ENCODE data around the gene FBXL13.
"Not testable (repeated sequence)": the region's sequence is repeated elsewhere in the genome, so short reads cannot be mapped to it uniquely, and the experiment has no call there.

GRCh38 chr7:103106703-103107070 lies 32.1 kb upstream of the FBXL13 start:
- TF ChIP-seq ZNF331 (CRISPR knock-in tag; IDR thresholded peaks at IDR 0.05; ENCODE audit: low read depth) = not testable (repeated sequence)
- TF ChIP-seq, protein P1, sequence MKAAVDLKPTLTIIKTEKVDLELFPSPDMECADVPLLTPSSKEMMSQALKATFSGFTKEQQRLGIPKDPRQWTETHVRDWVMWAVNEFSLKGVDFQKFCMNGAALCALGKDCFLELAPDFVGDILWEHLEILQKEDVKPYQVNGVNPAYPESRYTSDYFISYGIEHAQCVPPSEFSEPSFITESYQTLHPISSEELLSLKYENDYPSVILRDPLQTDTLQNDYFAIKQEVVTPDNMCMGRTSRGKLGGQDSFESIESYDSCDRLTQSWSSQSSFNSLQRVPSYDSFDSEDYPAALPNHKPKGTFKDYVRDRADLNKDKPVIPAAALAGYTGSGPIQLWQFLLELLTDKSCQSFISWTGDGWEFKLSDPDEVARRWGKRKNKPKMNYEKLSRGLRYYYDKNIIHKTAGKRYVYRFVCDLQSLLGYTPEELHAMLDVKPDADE (IDR thresholded peaks at IDR 0.05) = not testable (repeated sequence)
- TF ChIP-seq, protein P2, sequence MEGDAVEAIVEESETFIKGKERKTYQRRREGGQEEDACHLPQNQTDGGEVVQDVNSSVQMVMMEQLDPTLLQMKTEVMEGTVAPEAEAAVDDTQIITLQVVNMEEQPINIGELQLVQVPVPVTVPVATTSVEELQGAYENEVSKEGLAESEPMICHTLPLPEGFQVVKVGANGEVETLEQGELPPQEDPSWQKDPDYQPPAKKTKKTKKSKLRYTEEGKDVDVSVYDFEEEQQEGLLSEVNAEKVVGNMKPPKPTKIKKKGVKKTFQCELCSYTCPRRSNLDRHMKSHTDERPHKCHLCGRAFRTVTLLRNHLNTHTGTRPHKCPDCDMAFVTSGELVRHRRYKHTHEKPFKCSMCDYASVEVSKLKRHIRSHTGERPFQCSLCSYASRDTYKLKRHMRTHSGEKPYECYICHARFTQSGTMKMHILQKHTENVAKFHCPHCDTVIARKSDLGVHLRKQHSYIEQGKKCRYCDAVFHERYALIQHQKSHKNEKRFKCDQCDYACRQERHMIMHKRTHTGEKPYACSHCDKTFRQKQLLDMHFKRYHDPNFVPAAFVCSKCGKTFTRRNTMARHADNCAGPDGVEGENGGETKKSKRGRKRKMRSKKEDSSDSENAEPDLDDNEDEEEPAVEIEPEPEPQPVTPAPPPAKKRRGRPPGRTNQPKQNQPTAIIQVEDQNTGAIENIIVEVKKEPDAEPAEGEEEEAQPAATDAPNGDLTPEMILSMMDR (conservative IDR thresholded peaks at IDR 0.05; ENCODE audit: low read depth in 2 of 2) = not testable (repeated sequence)

Measured in GM23338 (cell line).